GM18909 (cell line): Measurements from ENCODE around the gene MACO1.
"Not testable (repeated sequence)": the region's sequence is repeated elsewhere in the genome, so short reads cannot be mapped to it uniquely, and the experiment has no call there.

Experiments used
- ATAC-seq: cut with Tn5 transposase; IDR thresholded peaks from one replicate; pipeline ENCODE4 v1.9.1; 2021; ENCODE audit warnings: mild to moderate bottlenecking; ENCODE audit not compliant: unreplicated experiment, poor library complexity

Gene MACO1, protein sequence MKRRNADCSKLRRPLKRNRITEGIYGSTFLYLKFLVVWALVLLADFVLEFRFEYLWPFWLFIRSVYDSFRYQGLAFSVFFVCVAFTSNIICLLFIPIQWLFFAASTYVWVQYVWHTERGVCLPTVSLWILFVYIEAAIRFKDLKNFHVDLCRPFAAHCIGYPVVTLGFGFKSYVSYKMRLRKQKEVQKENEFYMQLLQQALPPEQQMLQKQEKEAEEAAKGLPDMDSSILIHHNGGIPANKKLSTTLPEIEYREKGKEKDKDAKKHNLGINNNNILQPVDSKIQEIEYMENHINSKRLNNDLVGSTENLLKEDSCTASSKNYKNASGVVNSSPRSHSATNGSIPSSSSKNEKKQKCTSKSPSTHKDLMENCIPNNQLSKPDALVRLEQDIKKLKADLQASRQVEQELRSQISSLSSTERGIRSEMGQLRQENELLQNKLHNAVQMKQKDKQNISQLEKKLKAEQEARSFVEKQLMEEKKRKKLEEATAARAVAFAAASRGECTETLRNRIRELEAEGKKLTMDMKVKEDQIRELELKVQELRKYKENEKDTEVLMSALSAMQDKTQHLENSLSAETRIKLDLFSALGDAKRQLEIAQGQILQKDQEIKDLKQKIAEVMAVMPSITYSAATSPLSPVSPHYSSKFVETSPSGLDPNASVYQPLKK

DNA sequence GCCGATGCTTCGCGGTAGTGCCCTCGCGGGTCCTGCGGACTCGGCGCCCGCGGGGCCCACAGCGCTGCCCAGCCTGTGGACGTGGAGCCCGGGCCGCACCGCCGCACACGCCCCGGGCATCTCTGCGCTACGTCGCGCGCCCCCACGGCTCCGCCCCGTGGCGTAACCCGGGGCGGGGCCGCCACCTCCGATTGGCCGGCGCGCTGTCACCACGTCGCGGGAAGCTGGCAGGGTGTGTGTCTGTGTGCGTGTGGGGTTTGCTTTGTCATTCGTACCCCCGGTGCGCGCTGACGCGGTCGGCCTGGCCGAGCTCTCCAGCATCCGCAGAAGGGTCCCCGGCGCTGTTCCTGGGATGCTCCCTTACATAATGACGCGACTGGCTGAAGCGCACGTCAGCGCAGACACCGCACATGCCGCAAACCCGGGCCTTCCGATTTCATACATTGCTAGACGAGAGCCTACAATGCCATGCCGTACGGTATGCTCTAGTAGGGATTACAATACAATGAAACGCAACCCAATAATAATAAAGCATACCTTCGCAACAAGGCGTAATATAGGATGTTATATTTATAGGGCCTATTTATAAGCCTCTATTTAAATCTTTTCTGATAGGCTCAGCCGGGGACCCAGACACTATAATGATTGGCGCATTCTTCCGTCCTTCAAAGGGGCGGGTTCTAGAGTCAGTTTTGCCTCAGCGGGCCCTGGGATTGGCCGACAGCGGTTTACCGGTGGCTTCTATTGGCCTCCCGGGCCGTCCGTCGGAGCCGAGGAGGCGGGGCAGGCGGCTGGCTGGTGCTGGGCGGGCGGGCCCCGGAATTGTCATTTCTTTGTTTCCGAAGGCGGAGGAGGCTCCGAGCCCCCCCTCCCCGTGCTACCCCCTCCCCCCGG is at the start of gene MACO1:
MACO1 (plus strand) TSS at position 825 of the 894 bp plus-strand sequence. CDS start 202 bp downstream, outside the sequence.
- ATAC-seq, result peak; percentile 88

DNA sequence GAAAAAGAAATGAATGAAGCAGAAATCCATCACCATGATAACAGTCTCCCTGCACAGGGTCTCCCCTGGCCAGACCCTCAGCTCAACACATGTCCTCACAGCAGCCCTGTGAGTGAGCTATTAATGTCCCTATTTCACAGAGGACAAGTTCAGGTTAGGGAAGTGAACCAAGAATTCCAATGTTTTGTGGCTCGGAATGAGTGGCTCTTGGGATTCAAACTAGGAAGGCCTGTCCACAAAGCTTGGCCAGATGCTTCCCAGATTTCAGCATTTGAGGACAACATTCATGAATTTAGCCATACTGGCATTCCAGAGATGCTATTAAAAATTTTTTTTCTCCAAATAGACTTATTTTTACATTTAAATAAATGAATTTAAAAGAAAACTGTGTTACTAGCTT is 48.2 kb upstream of the MACO1 start:
- ATAC-seq, result not testable (repeated sequence)

DNA sequence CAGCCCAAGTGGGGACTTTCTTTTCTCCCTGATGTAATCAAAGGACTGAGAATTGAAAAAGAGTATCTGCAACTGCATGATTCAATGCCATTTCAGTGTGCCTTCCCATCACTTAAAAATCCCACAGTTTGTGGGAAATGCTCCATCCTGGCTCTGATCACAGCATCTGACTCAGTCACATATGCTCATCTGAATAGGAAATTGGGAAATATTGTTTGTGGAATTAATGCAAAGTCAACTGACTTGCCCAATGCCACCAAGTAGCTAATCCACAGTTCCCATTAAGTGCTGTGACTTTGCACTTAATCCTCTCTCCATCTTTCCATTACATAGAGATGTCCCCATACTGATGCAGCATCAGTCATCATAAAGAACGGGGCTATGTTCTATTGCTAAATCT is 47.6 kb upstream of the MACO1 start:
- ATAC-seq, result not testable (repeated sequence)

DNA sequence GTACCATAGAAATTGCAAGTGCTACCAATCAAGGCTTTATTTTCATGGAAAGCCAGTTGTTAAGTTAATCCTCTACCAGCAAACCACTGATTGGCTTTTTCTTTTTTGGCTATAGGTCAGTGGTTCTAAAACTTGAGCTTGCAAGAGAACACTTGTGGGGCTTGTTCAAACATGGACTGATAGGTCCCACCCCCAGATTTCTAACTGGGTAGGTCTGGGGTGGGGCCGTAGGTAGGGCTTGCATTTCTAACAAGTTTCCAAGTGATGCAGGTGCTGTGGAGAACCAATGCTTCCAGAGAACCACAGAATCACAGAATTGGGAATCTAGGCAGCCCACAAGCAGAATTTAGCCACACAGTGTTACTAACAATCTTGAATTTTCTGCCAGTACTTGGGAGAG is 46.8 kb upstream of the MACO1 start:
- not testable (repeated sequence) for ATAC-seq

DNA sequence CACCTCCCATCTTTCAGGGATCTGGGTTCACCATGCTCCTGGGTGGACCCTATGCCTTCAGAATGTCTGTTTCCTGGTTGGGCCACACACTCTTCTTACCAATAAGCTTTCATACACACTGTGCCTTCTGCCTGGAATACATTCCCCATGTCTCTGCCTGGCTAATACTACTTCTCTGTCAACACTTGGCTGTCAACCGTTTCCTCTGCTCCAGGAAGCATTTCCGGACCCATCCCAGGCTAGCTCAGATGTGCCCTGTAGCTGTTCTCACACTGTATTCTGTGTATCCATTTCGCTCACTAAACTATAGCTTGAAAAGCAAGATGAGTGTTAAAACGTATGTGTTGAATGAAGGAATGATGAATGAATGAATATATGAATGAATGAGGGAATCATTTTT is 43.6 kb upstream of the MACO1 start:
- not testable (repeated sequence) for ATAC-seq

DNA sequence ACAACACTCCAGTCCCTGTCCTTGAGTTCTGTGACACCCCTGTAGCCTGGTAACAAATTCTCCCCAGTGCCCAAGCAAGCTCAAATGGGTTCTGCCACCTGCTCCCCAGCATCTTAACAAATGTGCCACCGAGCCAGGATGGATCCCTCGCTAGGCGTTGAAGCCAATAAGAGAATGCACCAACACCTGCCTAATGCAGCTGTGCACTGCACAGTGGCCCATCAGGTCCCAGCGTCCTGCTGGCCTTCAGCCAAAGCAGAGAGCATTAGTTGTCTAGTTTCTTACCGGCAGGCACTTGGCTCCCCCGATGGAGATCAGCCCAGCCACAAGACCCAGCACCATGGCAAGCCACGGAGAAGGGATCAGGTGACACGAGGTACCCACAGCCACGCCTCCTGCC is 42.0 kb upstream of the MACO1 start:
- ATAC-seq, result not testable (repeated sequence)

DNA sequence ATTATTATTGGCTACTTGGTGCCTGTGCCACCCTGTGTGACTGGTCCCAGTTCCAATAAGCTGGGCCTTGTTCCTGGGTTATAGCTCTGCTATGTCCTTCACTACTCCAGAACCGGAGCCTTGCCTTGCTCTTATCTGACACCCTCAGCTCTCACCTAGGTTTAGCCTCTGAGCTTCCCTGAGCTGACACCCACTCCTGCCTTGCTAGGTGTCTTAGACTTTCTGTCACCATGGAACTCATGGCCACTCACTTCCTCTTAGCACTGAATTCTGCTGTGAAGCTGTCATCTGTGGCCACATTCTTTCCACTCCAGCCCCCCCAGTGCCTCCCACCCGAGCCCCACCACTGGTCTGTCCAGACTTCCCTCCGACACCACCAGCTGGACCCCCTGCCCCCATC is 41.0 kb upstream of the MACO1 start:
- not testable (repeated sequence) for ATAC-seq

DNA sequence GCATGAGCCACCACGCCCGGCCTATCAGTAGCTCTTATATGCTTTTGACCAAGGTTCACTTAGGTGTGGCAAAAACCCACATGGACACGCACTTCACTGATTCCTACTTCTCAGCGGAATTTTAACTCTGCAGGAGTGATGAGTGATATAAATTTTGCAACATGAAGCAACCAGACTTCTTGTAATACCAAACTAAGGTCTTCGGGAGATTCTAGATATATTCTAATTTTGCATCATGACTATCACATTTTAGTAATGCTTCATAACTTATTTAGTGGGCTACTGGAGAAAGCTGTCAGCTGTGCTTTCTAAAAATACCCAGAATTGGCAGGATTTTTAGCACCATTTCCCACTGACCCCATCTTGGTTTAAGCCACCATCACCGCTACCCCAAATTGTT is 37.9 kb upstream of the MACO1 start:
- ATAC-seq, result no peak

DNA sequence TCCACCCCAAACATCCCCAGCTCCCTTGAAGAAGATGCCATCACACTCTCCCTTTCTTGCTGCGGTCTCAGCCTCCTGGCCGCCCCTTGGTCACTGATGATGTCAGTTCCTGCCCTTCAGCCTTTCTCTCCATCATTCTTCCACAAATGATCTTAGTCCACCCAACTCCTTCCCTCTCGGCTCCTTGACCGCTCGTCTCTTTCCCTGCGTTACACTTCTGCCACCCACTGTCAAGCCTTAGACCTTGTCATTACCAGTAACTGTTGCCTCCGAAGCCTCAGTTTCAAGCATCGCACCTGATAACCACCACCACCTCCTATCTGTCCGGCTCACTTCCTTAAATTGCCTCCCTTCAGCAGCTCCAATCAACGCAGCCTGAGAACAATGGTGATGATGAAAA is 33.1 kb upstream of the MACO1 start:
- ATAC-seq, result not testable (repeated sequence)

DNA sequence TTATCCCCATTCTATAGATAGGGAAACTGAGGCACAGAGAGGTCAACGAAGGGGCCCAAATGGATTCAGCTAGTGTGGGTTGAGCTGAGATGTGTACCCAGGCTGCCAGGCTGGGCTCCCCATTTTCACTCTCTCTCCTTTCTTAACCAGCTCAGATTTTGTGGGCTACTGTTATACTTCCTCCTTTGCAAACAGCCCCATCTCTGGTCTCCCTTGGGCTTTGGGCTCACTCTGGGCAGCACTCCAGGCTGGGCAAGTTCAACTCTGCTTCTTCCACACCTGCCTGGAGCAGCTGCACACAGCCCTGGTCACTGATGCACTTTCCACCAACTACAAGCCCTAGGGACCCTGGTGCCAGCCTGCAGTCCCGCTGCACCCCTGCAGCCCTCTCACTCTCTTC is 32.6 kb upstream of the MACO1 start:
- not testable (repeated sequence) for ATAC-seq

DNA sequence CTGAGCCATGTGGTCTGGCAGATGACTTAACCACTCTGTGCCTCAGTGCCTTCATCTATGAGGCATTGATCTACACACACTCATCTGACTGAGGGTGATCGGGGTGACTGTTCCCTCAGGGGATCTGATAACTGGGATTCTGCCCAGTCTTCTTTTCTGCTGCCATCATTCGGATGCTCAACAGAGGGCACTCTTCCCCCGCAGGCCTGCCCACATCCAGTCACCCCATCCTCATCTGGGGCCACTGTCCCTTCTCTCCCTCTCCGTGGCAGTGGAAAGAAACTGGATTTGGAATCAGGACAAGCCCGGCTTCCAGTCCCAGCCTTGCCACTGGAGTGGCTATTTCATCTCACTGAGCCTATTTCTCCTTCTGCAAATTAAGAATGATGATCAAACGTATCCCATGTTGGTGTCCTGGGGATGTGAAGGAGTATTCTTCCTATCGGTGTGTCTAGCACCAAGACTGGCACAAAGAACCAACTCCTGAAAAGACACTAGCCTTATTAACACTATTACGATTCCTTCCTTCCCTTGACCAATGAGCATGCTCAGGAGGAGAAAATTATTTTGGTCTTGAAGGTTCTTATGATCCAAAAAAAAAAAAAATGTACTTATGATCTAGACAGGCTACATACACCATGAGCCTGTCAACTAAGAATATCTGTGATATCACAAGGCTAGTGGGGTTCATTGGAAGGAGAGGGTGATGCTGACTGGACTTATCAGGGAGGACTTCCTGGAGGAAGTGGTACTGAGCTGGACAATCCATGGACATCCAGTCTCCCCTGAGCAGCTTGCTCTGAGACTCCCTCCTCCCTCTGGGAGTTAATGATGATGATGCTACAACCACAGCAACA is 27.5 kb upstream of the MACO1 start:
- not testable (repeated sequence) for ATAC-seq

DNA sequence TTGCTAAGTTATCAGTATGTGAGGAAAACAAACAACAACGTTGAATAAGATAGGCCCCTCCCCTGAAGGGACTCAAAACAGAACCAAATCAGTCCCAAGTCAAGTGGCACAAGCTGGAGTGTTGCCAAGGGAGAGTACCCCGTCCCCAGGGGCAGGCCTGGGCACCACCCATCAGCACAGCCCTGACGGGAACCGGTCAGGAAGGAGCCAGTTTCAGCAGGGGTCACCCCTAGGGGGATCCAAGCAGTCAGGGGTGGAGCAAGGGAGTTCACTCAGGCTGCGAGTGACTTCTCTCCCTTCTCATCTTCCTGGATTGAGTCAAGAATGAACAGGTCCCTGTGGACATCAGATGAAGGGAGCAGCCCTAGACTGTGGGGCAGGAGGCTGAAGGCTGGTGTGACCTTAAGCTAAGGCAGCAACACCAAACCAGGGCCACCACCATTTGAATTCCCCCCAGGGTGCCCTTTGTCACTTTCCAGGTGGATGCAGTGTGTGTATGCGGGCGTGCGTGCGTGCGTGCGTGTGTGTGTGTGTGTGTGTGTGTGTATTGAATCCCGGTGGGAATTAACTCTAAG is 24.9 kb upstream of the MACO1 start:
- ATAC-seq, result not testable (repeated sequence)

DNA sequence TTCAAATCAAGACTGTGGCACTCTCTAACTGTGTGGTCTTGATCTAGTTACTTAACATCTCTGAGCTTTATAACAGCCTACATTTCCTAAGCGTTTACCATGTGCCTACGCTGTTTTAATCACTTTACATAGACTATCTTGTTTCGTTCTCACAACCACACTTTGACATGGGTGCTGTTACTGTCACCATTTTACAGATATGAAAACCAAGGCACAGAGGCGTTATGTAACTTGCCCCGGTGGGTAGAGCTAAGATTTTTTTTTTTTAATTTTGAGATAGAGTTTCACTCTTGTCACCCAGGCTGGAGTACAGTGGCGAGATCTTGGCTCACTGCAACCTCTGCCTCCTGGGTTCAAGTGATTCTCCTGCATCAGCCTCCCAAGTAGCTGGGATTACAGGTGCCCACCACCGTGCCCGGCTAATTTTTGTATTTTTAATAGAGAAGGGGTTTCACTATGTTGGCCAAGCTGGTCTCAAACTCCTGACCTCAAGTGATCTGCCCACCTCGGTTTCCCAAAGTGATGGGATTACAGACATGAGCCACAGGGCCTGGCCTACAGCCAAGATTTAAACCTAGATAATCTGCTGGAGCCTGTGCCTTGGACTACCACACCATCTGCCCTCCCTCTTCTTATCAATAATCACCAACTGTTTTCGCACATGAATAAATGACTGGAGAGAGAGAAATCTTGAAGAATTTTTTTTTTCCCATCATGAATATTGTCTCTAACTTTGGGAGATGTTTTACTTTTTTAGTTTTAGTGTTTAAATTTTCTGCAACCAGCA is 20.9 kb upstream of the MACO1 start:
- ATAC-seq, result not testable (repeated sequence)

DNA sequence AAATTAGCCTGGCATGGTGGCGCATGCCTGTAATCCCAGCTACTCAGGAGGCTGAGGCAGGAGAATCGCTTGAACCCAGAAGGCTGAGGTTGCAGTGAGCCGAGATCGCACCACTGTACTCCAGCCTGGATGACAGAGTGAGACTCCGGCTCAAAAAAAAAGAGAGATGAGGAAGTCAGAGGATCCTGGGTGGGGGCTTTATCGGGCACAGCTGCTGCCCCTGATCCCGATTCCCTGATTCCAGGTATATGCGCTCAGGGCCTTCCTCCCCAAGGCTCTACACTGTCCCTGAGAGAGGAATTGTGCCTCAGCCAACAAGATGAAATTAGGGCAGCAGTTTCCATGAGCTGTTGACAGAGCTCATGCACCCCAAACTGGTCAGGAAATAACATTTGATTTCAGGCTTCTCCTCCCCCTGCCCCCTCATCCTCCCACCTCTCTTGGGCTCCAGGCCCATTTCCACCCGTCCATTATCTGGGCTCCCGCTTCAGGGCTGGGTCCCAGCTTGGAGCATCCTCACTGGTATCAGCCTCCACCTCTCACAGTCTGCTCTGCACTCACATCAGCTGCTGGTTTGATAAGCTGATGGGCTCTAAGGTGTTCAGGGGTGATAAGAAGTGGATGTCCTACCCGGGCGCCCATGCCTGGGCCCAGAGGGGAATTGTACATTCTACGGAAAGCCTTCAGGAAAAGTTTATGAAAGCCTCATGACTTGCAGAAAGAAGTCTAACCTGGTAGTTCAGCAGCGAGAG is 17.6 kb upstream of the MACO1 start:
- not testable (repeated sequence) for ATAC-seq

DNA sequence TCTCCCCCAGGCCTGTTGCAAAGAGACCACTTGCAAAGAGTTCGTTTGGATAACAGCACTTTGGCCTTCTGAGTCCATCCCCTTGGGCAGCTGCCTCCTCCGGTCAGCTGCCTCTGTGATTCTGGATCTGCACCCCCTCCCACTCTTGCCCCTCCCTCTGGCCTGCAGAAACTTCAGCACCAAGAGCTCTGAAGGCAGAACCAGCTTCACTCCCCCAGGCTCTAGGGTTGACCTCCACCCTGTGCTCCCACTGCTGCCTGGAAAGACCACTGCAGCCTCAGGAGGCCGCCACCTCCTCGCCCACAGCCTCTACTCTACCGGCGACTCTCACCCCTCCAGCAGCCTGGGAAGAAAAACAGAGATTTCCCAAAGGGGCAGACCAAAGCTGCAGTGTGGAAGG is 16.5 kb upstream of the MACO1 start:
- not testable (repeated sequence) for ATAC-seq

DNA sequence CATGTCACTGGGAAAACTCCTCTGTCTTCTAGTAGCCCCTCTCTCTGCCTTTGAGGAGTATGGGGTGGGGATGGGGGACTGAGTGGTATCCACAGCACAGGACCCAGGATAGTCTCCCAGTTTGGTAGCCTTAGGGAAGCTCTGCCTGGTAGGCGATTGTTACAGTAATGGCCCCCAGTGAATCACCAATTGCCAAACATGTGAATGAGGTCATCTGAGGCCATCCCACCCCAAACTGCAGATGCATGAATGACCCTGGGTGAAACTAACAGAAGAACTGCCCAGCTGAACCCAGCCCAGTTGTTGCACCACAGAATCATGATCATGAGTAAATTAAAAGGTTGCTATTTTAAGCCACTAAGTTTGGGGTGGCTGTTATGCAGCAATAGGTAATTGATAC is 16.1 kb upstream of the MACO1 start:
- not testable (repeated sequence) for ATAC-seq

DNA sequence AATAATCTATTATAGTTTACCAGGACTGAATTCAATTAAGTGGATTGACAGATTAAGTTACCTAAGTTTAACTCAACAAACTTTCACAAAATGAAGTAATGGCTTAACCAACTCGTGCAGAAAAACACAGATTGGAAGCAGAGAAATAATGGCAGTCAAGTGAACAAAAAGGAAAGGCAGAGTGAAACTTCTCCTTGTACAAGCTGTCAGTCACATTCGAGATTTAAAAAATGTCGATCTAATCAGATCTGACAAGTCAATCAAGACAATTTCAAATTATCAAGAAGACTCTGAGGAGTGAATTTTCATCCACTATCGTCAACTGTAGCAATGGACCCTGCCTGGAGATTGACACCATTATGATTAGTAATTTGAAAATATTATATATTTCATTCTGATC is 13.4 kb upstream of the MACO1 start:
- not testable (repeated sequence) for ATAC-seq

DNA sequence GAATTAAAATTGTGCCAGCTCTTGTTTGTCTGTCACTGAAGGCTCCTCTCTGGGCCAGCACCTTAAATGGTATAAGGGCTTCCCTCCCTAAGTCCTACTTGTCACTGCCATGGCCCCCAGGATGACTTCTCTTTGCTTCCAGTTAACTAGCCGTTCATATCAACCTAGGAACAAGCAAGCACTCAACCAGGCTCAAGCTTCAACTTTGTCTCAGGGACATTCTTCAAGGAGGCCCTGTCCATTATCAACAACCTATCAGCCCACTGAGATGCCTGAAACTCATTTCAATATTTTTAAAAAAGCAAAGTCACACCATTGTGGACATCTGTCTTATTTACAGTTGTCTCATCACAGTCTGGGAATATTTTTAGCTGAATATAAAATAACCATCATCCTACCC is 11.4 kb upstream of the MACO1 start:
- not testable (repeated sequence) for ATAC-seq
